K562 (cell line): ENCODE data around the gene IFI30. TPM values are rescaled to one million over a fixed set of nuclear protein-coding genes. Genes with fewer than 3 reads are reported as not detected.

Experiments
- FOSL1 ChIP-seq: fragments of 200-800 bp; sonication (Bioruptor generic); conservative IDR thresholded peaks from 2 replicates; pipeline ENCODE4 v1.6.1; 2016; ENCODE audit warnings: missing genetic modification characterization, missing compliant biosample characterization
- GATAD2B ChIP-seq: fragments of 450-650 bp; IDR thresholded peaks from 2 replicates; pipeline ENCODE4 v1.6.1; 2017; ENCODE audit warnings: mild to moderate bottlenecking, borderline replicate concordance
- KAT2B ChIP-seq: IDR thresholded peaks from one replicate; pipeline ENCODE4 v1.6.1; 2012; ENCODE audit warnings: low read depth, mild to moderate bottlenecking, control low read depth, inconsistent platforms, low read length, moderate library complexity
- NCOA1 ChIP-seq: fragments of 450-650 bp; IDR thresholded peaks from 2 replicates; pipeline ENCODE4 v1.6.1; 2016; ENCODE audit warnings: low read depth
- NCOA4 ChIP-seq: fragments of 450-650 bp; IDR thresholded peaks from 2 replicates; pipeline ENCODE4 v1.6.1; 2018; ENCODE audit warnings: mild to moderate bottlenecking; ENCODE audit not compliant: partially characterized antibody
- NR1H2 ChIP-seq: sonication (generic); formaldehyde crosslinking; IDR thresholded peaks from 2 replicates; pipeline ENCODE4 v1.4.0; 2020; ENCODE audit warnings: mild to moderate bottlenecking, missing genetic modification reagents
- RFX1 ChIP-seq: fragments of 450-650 bp; IDR thresholded peaks from 2 replicates; pipeline ENCODE4 v1.6.1; 2016; ENCODE audit warnings: mild to moderate bottlenecking, moderate library complexity
- ZNF140 ChIP-seq: fragments of 250-450 bp; sonication (Bioruptor Pico); IDR thresholded peaks from 2 replicates; pipeline ENCODE4 v1.8.0; 2021; ENCODE audit warnings: moderate library complexity, mild to moderate bottlenecking, inconsistent platforms
- ZNF384 ChIP-seq: IDR thresholded peaks from 2 replicates; pipeline ENCODE4 v1.6.1; 2012; ENCODE audit warnings: low read depth, low read length, improper control_type of control experiment
- polyA plus RNA-seq, 8 experiments: library from polyadenylated mRNA; depleted of rRNA in 4 of 8; stranded (reverse) in 5 of 8; unstranded in 3 of 8; fragments of >200 nt; fragmentation: Nextera tagmentation in 2 of 8; fragmentation: Illumina TruSeq in 1 of 8; extraction: Ambion mirVana in 2 of 8; extraction: Trizol in 1 of 8; gene quantifications; 2 replicates each; pipeline versions ENCODE4 v1.2.1 to v1.2.3, GENCODE V29; 2011 to 2014; ENCODE audit warnings: inconsistent platforms in 1 of 8, missing spikeins in 1 of 8
- total RNA-seq, 7 experiments: library from RNA; depleted of rRNA in 6 of 7; stranded (reverse); fragments of >200 nt in 6 of 7; fragmentation: Illumina TruSeq in 2 of 7; extraction: Trizol in 2 of 7; gene quantifications; 2 replicates each; pipeline versions ENCODE4 v1.2.1 to v1.2.3, GENCODE V29; 2011 to 2021; ENCODE audit warnings: low replicate concordance in 1 of 7
- TF ChIP-seq, protein P1 (sequence below): fragments of 200-600 bp; sonication (generic); IDR thresholded peaks from one replicate; pipeline ENCODE4 v1.6.1; 2012; ENCODE audit warnings: mild to moderate bottlenecking, low read depth, low read length, inconsistent platforms
- TF ChIP-seq, protein P2 (sequence below), 2 experiments: fragments of 450-650 bp; IDR thresholded peaks; 2 replicates each; pipeline ENCODE4 v1.6.1; 2016
- TF ChIP-seq, protein P3 (sequence below): fragments of 450-650 bp; IDR thresholded peaks from 2 replicates; pipeline ENCODE4 v1.6.1; 2017; ENCODE audit warnings: antibody characterized with exemption

IFI30 gene
- total and polyA plus RNA-seq, 9 of the 15 experiments (the other 6 are each of a cell fraction or from before 2014, with no cell fraction given) = 63.7 to 430 (median 109) TPM

DNA sequence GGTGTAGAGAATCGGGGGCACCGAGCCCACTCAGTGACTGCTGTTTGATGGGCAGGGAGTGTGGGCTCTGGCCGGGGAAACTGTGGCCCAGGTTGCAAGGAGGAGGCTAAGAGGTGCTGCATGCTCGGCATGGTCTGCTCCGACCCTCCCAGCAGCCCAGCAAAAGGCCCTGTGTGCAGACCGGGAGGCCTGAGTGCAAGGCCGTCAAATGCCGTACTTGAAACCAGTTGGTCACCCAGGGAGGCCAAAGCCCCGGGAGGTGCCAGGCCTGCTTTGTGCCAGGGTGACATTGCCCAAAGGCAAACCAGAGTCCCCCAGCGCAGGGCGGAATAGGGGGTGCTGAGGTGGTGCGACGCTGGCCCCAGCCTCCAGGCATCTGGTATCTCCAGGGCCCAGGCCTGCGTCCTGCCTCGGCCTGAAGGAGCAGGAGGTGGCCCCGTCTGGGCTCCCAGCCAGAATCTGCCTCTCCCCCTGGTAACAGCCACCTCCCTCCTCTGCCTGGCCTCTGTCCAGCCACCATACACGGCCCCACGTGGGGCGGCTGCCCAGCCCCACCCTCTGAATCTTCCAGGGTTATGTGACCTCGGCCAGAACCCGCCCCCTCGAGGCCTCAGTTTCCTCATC is 16.7 kb upstream of the IFI30 start (continued):
- TF ChIP-seq, protein P1, sequence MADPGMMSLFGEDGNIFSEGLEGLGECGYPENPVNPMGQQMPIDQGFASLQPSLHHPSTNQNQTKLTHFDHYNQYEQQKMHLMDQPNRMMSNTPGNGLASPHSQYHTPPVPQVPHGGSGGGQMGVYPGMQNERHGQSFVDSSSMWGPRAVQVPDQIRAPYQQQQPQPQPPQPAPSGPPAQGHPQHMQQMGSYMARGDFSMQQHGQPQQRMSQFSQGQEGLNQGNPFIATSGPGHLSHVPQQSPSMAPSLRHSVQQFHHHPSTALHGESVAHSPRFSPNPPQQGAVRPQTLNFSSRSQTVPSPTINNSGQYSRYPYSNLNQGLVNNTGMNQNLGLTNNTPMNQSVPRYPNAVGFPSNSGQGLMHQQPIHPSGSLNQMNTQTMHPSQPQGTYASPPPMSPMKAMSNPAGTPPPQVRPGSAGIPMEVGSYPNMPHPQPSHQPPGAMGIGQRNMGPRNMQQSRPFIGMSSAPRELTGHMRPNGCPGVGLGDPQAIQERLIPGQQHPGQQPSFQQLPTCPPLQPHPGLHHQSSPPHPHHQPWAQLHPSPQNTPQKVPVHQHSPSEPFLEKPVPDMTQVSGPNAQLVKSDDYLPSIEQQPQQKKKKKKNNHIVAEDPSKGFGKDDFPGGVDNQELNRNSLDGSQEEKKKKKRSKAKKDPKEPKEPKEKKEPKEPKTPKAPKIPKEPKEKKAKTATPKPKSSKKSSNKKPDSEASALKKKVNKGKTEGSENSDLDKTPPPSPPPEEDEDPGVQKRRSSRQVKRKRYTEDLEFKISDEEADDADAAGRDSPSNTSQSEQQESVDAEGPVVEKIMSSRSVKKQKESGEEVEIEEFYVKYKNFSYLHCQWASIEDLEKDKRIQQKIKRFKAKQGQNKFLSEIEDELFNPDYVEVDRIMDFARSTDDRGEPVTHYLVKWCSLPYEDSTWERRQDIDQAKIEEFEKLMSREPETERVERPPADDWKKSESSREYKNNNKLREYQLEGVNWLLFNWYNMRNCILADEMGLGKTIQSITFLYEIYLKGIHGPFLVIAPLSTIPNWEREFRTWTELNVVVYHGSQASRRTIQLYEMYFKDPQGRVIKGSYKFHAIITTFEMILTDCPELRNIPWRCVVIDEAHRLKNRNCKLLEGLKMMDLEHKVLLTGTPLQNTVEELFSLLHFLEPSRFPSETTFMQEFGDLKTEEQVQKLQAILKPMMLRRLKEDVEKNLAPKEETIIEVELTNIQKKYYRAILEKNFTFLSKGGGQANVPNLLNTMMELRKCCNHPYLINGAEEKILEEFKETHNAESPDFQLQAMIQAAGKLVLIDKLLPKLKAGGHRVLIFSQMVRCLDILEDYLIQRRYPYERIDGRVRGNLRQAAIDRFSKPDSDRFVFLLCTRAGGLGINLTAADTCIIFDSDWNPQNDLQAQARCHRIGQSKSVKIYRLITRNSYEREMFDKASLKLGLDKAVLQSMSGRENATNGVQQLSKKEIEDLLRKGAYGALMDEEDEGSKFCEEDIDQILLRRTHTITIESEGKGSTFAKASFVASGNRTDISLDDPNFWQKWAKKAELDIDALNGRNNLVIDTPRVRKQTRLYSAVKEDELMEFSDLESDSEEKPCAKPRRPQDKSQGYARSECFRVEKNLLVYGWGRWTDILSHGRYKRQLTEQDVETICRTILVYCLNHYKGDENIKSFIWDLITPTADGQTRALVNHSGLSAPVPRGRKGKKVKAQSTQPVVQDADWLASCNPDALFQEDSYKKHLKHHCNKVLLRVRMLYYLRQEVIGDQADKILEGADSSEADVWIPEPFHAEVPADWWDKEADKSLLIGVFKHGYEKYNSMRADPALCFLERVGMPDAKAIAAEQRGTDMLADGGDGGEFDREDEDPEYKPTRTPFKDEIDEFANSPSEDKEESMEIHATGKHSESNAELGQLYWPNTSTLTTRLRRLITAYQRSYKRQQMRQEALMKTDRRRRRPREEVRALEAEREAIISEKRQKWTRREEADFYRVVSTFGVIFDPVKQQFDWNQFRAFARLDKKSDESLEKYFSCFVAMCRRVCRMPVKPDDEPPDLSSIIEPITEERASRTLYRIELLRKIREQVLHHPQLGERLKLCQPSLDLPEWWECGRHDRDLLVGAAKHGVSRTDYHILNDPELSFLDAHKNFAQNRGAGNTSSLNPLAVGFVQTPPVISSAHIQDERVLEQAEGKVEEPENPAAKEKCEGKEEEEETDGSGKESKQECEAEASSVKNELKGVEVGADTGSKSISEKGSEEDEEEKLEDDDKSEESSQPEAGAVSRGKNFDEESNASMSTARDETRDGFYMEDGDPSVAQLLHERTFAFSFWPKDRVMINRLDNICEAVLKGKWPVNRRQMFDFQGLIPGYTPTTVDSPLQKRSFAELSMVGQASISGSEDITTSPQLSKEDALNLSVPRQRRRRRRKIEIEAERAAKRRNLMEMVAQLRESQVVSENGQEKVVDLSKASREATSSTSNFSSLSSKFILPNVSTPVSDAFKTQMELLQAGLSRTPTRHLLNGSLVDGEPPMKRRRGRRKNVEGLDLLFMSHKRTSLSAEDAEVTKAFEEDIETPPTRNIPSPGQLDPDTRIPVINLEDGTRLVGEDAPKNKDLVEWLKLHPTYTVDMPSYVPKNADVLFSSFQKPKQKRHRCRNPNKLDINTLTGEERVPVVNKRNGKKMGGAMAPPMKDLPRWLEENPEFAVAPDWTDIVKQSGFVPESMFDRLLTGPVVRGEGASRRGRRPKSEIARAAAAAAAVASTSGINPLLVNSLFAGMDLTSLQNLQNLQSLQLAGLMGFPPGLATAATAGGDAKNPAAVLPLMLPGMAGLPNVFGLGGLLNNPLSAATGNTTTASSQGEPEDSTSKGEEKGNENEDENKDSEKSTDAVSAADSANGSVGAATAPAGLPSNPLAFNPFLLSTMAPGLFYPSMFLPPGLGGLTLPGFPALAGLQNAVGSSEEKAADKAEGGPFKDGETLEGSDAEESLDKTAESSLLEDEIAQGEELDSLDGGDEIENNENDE = no peak
- TF ChIP-seq RFX1 (no peak; the same call in 1 of the 2 replicates), KAT2B (no peak), NCOA4 (no peak), ZNF384 (no peak), NR1H2 (no peak), FOSL1 (tag) (no peak), NCOA1 (no peak; the same call in 1 of the 2 replicates), GATAD2B (peak; percentile 74; the same call in 1 of the 2 replicates), ZNF140 (CRISPR knock-in tag) (no peak)
- TF ChIP-seq, protein P2, sequence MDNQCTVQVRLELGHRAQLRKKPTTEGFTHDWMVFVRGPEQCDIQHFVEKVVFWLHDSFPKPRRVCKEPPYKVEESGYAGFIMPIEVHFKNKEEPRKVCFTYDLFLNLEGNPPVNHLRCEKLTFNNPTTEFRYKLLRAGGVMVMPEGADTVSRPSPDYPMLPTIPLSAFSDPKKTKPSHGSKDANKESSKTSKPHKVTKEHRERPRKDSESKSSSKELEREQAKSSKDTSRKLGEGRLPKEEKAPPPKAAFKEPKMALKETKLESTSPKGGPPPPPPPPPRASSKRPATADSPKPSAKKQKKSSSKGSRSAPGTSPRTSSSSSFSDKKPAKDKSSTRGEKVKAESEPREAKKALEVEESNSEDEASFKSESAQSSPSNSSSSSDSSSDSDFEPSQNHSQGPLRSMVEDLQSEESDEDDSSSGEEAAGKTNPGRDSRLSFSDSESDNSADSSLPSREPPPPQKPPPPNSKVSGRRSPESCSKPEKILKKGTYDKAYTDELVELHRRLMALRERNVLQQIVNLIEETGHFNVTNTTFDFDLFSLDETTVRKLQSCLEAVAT (IDR thresholded peaks at IDR 0.05) = no peak
- TF ChIP-seq, protein P3, sequence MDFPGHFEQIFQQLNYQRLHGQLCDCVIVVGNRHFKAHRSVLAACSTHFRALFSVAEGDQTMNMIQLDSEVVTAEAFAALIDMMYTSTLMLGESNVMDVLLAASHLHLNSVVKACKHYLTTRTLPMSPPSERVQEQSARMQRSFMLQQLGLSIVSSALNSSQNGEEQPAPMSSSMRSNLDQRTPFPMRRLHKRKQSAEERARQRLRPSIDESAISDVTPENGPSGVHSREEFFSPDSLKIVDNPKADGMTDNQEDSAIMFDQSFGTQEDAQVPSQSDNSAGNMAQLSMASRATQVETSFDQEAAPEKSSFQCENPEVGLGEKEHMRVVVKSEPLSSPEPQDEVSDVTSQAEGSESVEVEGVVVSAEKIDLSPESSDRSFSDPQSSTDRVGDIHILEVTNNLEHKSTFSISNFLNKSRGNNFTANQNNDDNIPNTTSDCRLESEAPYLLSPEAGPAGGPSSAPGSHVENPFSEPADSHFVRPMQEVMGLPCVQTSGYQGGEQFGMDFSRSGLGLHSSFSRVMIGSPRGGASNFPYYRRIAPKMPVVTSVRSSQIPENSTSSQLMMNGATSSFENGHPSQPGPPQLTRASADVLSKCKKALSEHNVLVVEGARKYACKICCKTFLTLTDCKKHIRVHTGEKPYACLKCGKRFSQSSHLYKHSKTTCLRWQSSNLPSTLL = no peak
